Stimulated activated naive B cell treated with anti-CD40 and anti-IgM and Interleukin-4, amounts not matched to agents 10 μg/mL and 1 μg/mL and 100 μg/mL, for 72 hours (primary cell): Measurements from ENCODE around the gene NXPE4.
"Not testable (repeated sequence)": the region's sequence is repeated elsewhere in the genome, so short reads cannot be mapped to it uniquely, and the experiment has no call there.

Experiments
- ATAC-seq, 2 donors: fragments of 150-1000 bp; cut with Tn5 transposase; replicated peaks; 2 replicates each; pipeline ENCODE4 v1.10.0; 2021; ENCODE audit warnings: moderate library complexity in 1 of 2
- DNase-seq: peaks from one replicate; pipeline ENCODE4 v3.0.0; 2021
- H3K27ac Mint-ChIP-seq: one replicate; pipeline ENCODE4 v1.8.0; 2022; ENCODE audit warnings: mild to moderate bottlenecking, mixed read lengths
- H3K27me3 Mint-ChIP-seq, 2 donors: one replicate each; pipeline ENCODE4 v1.8.0; 2022; ENCODE audit warnings: mixed read lengths in 2 of 2
- H3K36me3 Mint-ChIP-seq, 2 donors: one replicate each; pipeline ENCODE4 v1.8.0; 2022; ENCODE audit warnings: mixed read lengths in 2 of 2, mild to moderate bottlenecking in 1 of 2
- H3K4me1 Mint-ChIP-seq, 2 donors: one replicate each; pipeline ENCODE4 v1.8.0; 2022; ENCODE audit warnings: mixed read lengths in 2 of 2, mild to moderate bottlenecking in 1 of 2
- H3K4me3 Mint-ChIP-seq, 2 donors: one replicate each; pipeline ENCODE4 v1.8.0; 2022; ENCODE audit warnings: mild to moderate bottlenecking in 2 of 2, mixed read lengths in 2 of 2, moderate library complexity in 1 of 2
- H3K9me3 Mint-ChIP-seq, 2 donors: one replicate each; pipeline ENCODE4 v1.8.0; 2022; ENCODE audit warnings: mixed read lengths in 2 of 2, mild to moderate bottlenecking in 1 of 2

Gene NXPE4

DNA sequence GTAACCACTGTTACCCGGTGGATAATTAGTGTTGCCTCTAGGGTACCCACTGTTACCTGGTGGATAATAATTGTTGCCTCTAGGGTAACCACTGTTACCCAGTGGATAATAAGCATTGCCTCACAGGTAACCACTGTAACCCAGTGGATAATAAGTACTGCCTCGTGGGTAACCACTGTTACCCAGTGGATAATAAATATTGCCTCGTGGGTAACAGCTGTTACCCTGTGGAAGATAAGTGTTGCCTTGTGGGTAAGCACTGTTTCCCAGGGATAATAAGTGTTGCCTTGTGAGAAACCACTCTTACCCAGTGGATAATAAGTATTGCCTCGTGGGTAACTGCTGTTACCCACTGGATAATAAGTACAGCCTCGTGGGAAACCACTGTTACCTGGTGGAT lies 9.3 kb upstream of the NXPE4 start:
- no peak overlapping the region for H3K4me3 Mint-ChIP-seq
- H3K4me1 Mint-ChIP-seq: no peaks in the 10 kb centered on the region
- H3K9me3 Mint-ChIP-seq: no peaks in the 10 kb centered on the region
- no peak overlapping the region for H3K27ac Mint-ChIP-seq
- ATAC-seq (no peak), DNase-seq (no peak)
- no peaks in the 10 kb centered on the region for H3K27me3 Mint-ChIP-seq
- no peaks in the 10 kb centered on the region for H3K36me3 Mint-ChIP-seq

DNA sequence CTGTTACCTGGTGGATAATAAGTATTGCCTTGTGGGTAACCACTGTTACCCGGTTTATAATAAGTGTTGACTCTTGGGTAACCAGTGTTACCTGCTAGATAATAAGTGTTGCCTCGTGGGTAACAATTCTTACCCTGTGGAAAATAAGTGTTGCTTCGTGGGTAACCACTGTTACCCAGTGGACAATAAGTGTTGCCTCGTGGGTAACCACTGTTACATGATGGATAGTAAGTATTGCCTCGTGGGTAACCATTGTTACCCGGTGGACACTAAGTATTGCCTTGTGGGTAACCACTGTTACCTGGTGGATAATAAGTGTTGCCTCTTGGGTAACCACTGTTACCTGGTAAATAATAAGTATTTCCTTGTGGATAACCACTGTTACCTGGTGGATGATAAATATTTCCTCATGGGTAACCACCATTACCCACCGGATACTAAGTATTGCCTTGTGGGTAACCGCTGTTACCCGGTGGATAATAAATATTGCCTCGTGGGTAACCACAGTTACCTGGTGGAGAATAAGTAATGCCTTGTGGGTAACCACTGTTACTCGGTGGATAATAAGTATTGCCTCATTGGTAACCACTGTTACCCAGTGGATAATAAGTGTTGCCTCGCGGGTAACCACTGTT lies 8.7 kb upstream of the NXPE4 start:
- no peak overlapping the region for H3K27ac Mint-ChIP-seq
- H3K9me3 Mint-ChIP-seq: no peaks in the 10 kb centered on the region
- no peak for DNase-seq

DNA sequence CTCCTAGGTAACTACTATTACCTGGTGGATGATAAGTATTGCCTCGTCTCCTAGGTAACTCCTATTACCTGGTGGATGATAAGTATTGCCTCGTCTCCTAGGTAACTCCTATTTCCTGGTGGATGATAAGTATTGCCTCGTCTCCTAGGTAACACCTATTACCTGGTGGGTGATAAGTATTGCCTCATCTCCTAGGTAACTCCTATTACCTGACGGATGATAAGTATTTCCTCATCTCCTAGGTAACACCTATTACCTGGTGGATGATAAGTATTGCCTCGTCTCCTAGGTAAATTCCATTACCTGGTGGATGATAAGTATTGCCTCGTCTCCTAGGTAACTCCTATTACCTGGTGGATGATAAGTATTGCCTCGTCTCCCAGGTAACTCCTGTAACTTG lies 7.6 kb upstream of the NXPE4 start:
- not testable (repeated sequence) for H3K27ac Mint-ChIP-seq, DNase-seq, ATAC-seq, H3K27me3 Mint-ChIP-seq, H3K4me1 Mint-ChIP-seq, H3K4me3 Mint-ChIP-seq, H3K36me3 Mint-ChIP-seq, H3K9me3 Mint-ChIP-seq

More for the DNA sequence above, 8.7 kb upstream of the NXPE4 start:
- Mint-ChIP-seq H3K36me3 (no peaks in the 10 kb centered on the region), H3K4me1 (no peaks in the 10 kb centered on the region), H3K27me3 (no peaks in the 10 kb centered on the region), H3K4me3 (no peak overlapping the region)
- no peak for ATAC-seq

DNA sequence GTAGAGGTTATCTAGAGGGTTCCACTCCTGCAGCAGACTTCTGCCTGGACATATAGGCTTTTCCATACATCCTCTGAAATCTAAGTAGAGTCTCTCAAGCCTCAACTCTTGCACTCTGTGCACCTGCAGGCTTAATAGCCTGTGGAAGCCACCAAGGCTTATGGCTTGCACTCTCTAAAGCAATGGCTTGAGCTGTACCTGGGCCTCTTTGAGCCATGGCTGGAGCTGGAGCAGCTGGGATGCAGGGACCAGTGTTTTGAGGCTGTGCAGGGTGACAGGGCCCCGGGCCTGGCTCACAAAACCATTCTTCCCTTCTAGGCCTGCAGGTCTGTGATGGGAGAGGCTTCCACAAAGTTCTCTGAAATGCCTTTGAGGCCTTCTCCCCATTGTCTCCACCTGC lies 2.9 kb upstream of the NXPE4 start:
- Mint-ChIP-seq H3K4me3 (no peak overlapping the region), H3K27ac (no peak overlapping the region), H3K36me3 (no peaks in the 10 kb centered on the region), H3K9me3 (no peaks in the 10 kb centered on the region), H3K4me1 (no peaks in the 10 kb centered on the region), H3K27me3 (no peaks in the 10 kb centered on the region)
- no peak for DNase-seq
- no peak for ATAC-seq

DNA sequence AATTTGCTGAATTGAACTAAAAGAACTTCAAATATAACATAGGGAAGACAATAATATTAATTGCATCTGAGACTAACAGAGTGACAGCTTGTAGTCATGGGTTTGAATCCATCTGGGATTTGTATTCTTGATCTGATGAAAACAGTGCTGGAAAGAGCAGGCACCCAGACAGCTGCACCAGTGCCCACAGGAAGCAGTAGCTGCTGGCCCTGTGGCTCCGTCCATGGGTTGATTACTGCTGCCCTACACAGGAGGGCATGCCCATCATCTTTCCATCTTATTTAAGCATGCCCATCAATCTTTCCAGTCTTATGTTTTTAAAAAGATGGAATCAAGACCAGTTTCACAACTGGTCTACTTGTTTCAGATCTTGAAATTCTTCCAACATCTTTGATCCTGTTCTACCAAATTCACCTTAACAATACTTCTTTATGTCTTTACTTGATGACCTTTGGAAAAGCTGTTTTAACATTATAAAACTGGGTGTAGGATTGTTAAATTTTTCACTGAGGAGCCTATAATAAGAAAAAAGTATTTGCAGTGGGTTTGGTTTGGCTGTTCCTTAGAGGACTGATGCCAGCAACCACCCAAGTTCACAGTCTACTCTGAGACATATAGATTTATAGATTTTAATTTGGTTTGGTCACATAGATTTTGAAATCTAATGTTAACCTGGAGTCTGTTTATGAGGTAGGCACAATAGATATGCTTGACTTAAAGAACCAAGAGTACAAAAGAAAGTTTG lies 761 bp upstream of the NXPE4 start:
- peaks cover 0 to 6% of the 10 kb centered on the region in 2 donors for H3K27me3 Mint-ChIP-seq
- no peak overlapping the region for H3K4me3 Mint-ChIP-seq
- no peaks in the 10 kb centered on the region for H3K9me3 Mint-ChIP-seq
- DNase-seq: no peak
- no peak for ATAC-seq
- no peaks in the 10 kb centered on the region for H3K36me3 Mint-ChIP-seq
- no peak overlapping the region for H3K27ac Mint-ChIP-seq
- no peaks in the 10 kb centered on the region for H3K4me1 Mint-ChIP-seq

DNA sequence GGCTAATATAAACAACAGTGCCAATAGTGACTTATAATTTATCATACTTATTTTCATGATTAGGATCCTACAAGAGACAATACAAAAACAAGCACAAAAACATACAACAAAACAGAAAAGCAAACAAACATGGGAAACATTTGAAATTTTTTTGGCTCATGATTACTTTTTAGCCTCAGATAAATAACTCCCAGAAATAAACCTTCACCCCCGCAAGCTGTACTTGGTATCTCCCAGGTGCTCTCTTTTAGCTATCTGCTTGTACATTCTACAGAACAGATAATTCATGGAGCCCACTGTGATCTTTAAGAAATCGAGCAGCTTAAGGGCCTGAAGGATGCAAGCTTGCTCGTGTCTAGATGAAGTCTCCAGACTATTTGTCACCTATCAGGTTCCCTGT lies 883 bp downstream of the NXPE4 start:
- H3K27me3 Mint-ChIP-seq: peaks cover 0 to 6% of the 10 kb centered on the region in 2 donors
- DNase-seq (no peak), ATAC-seq (no peak)
- H3K4me1 Mint-ChIP-seq: no peaks in the 10 kb centered on the region
- H3K36me3 Mint-ChIP-seq: no peaks in the 10 kb centered on the region
- H3K4me3 Mint-ChIP-seq: no peak overlapping the region
- H3K27ac Mint-ChIP-seq: no peak overlapping the region
- no peaks in the 10 kb centered on the region for H3K9me3 Mint-ChIP-seq

DNA sequence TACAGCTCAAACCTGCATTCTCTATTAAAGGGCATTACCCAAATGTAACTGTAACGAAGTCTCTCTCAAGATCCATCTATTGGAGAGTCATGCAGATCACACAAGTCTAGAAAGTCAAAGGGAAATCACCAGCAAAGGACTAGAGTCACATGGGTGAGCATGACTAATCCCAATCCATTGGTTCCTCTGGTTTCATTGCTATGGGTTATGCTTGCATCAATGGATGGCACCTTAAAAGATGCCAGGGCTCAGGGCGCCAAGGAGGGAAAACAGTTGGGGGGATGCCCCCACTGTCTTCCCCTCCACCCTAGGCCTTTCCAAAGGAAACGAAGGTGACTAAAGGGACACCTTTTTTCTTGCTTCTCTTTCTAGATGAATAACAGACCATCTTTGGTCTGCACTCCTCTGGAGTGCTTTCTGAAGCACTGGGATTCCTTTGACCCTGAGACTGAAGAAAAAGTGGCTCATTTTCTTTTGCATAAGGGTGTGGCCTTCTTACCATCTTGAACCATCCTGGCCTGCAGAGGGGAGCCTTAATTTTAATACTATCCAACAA lies 8.1 kb downstream of the NXPE4 start:
- no peak overlapping the region for H3K4me3 Mint-ChIP-seq
- DNase-seq: no peak
- no peak for ATAC-seq
- peaks cover 16 to 32% of the 10 kb centered on the region in 2 donors for H3K9me3 Mint-ChIP-seq
- peaks cover 3 to 6% of the 10 kb centered on the region in 2 donors for H3K36me3 Mint-ChIP-seq
- H3K27ac Mint-ChIP-seq: no peak overlapping the region
- H3K4me1 Mint-ChIP-seq: no peaks in the 10 kb centered on the region
- H3K27me3 Mint-ChIP-seq: peaks cover 0 to 6% of the 10 kb centered on the region in 2 donors

DNA sequence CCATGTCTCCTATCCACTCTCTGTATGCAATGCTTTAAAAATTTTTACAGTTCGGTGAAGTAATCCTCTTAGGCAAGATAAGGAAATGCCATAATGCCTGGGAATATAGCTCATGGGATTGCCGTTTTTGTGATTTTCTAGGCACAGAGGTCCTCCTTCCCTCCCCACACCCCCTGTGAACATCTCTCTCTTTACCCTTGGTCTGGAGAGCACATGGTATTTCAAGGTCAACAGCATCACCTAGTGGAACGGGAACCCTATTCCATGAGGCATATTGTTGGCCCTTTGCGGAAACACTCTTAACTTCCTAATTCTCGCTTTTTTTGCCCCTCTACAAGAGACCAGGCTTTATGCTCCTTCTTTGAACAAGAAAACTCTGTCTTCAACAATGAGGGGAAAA lies 8.8 kb downstream of the NXPE4 start:
- ATAC-seq: no peak
- Mint-ChIP-seq H3K4me3 (no peak overlapping the region), H3K4me1 (no peaks in the 10 kb centered on the region)

DNA sequence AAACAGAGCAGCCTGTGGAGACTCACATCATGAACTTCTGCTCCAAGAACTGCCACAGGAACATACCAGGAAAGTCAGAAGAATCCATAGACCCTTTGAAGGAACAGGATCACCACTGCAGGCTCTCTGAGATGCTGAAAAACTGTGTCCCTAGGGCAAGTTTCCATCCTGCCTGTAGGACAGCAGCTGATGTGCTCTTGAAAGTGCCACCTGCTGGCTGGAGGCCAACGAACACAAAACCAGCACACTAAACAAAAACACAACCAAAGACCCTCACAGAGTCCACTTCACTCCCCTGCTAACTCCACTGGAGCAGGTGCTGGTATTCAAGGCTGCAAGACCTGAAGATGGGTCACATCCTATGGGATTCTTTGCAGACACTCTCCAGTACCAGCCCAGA lies 23.9 kb downstream of the NXPE4 start:
- Mint-ChIP-seq H3K27me3 (no peaks in the 10 kb centered on the region), H3K9me3 (peaks cover 0 to 14% of the 10 kb centered on the region in 2 donors), H3K4me3 (no peak overlapping the region), H3K4me1 (no peaks in the 10 kb centered on the region), H3K36me3 (no peaks in the 10 kb centered on the region), H3K27ac (no peak overlapping the region)
- ATAC-seq: no peak
- no peak for DNase-seq

More for the DNA sequence above, 8.8 kb downstream of the NXPE4 start:
- no peak overlapping the region for H3K27ac Mint-ChIP-seq
- peaks cover 0 to under 1% of the 10 kb centered on the region in 2 donors for H3K27me3 Mint-ChIP-seq
- peaks cover 3 to 6% of the 10 kb centered on the region in 2 donors for H3K36me3 Mint-ChIP-seq
- DNase-seq: no peak
- H3K9me3 Mint-ChIP-seq: peaks cover 16 to 32% of the 10 kb centered on the region in 2 donors

DNA sequence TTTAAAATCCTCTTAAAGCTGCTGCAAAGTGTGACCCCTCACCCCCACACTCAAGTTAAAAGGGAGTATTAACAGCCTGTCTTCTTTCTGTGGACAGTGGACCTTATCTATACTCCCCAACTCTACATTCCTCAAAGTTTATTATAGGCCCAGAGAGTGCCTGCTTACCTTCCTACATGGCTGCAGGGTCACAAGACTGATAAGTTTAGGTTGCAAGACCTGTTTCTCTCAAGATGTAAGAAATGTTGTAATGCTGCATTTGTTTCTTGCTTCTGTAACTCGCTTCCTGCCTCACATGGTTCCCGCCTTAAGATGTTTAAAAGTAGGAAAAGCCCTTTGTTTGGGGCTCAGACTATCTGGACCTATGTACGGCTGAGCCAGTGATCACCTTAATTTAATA lies 25.8 kb downstream of the NXPE4 start:
- Mint-ChIP-seq H3K9me3 (peaks cover 0 to 3% of the 10 kb centered on the region in 2 donors), H3K4me3 (no peak overlapping the region), H3K27ac (no peak overlapping the region), H3K36me3 (no peaks in the 10 kb centered on the region), H3K27me3 (no peaks in the 10 kb centered on the region), H3K4me1 (no peaks in the 10 kb centered on the region)
- DNase-seq (no peak), ATAC-seq (no peak)

DNA sequence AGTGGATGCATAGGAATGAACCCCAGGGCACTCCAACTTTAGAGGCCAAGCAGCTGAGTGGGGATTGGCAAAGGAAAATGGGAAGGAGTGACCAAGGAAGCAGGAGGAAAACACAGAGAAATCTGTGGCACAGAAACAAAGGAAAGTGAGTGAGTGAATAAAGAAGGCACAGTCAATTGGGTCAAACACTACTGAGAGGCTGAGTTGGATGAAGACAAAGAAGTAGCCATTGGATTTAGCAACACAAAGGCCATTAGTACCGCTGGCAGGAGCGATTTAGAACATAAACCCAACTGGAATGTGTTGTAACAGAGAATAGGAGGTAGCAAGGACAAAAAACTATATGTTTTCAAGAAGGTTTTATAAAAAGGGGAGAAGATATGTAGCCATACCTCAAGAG lies 29.3 kb downstream of the NXPE4 start:
- Mint-ChIP-seq H3K27me3 (no peaks in the 10 kb centered on the region), H3K4me1 (no peaks in the 10 kb centered on the region), H3K27ac (no peak overlapping the region), H3K9me3 (peaks cover 0 to 5% of the 10 kb centered on the region in 2 donors), H3K36me3 (no peaks in the 10 kb centered on the region), H3K4me3 (no peak overlapping the region)
- DNase-seq (no peak), ATAC-seq (no peak)

DNA sequence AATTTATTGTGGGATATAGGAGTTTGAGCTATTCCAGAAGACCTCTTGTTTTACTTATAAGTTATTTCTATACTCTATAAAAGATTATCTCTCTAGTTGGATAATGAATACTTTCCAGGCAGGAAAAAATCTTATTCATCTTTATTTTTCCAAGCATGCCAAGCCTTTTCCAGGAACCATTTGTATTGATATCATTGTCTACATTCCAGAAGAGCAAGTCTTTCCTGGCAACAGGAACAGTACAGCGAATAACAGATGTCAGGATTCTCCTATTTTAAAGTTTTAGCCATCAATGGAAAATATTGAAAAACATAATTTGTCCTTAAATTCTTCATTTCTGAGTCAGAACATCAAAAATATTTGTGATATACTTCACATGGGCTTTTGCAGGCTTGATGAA lies 30.8 kb downstream of the NXPE4 start:
- no peaks in the 10 kb centered on the region for H3K4me1 Mint-ChIP-seq
- DNase-seq: no peak
- H3K4me3 Mint-ChIP-seq: no peak overlapping the region
- ATAC-seq: no peak
- no peaks in the 10 kb centered on the region for H3K27me3 Mint-ChIP-seq
- H3K27ac Mint-ChIP-seq: no peak overlapping the region
- peaks cover 0 to 5% of the 10 kb centered on the region in 2 donors for H3K9me3 Mint-ChIP-seq
- no peaks in the 10 kb centered on the region for H3K36me3 Mint-ChIP-seq

DNA sequence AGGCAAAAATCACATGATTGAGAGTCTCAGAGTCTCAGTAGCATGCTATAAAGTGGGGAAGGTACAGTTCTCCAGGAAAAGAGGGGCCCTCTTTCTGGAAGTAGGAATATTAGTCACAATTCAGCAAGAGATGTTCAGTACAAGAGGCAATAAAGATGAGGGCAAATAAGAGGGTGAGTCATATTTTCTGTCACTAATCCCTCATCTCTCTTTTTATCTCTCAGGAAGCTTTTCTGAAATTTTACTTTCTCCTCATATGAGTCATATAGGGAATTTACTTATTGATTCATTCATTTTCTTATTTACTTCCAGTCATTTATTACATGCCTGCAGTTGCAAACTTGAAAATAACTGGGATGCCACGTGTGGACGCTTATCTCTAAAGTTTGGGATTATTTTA lies 32.5 kb downstream of the NXPE4 start:
- H3K4me1 Mint-ChIP-seq: no peaks in the 10 kb centered on the region
- ATAC-seq: no peak

DNA sequence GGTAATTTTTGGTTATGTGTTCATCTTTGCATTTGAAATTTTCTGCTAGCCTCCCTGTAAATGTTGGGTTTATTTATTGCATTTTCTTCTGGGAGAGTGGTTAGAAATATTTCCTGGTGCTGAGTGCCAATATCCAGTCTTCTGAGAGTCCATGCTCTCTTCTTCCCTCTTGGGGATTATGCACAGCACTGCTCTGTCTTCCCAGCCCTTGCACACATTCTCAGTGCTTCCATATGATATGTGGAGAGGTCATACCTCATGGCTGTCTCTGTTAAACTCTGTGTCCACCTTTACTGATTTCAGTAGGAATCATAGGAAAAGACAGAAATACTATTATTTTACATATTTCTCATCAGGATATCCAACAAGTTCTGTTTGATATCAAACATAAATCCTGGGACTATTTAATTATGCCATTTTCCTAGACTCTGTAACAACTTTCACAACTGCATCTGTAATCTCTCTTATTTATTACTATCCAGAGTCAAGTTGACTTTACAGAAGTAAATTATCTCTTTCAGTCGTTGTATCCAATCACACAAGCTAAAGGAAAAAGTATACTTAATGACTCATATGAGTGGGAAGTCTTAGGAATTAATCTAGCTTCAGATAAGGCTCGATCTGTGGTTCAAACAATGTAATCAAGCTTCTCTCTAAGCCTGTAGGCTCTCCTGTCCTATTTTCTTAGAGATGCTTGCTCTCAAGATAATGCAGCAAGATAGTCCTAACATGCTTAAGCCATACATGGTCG lies 33.2 kb downstream of the NXPE4 start:
- ATAC-seq (no peak), DNase-seq (no peak)
- no peak overlapping the region for H3K4me3 Mint-ChIP-seq
- no peak overlapping the region for H3K27ac Mint-ChIP-seq
- H3K36me3 Mint-ChIP-seq: no peaks in the 10 kb centered on the region
- H3K27me3 Mint-ChIP-seq: no peaks in the 10 kb centered on the region
- H3K9me3 Mint-ChIP-seq: peaks cover 0 to 5% of the 10 kb centered on the region in 2 donors
- no peaks in the 10 kb centered on the region for H3K4me1 Mint-ChIP-seq

More for the DNA sequence above, 32.5 kb downstream of the NXPE4 start:
- DNase-seq: no peak
- no peaks in the 10 kb centered on the region for H3K36me3 Mint-ChIP-seq
- H3K27me3 Mint-ChIP-seq: no peaks in the 10 kb centered on the region
- no peak overlapping the region for H3K27ac Mint-ChIP-seq
- no peak overlapping the region for H3K4me3 Mint-ChIP-seq
- H3K9me3 Mint-ChIP-seq: peaks cover 0 to 5% of the 10 kb centered on the region in 2 donors
